ENCODE data around the gene PADI1.

The PADI1 gene

GRCh38 chr1:17167786-17168090, 37.2 kb upstream of the PADI1 start:
- TF ChIP-seq POLR2A (IDR thresholded peaks at IDR 0.05; ENCODE audit: low read length) (no peak), GATA1 (IDR thresholded peaks at IDR 0.05; ENCODE audit: low read depth, low read length) (no peak)
- no peak for DNase-seq

- DNase-seq: no peak
Observed at GRCh38 chr1:17168091-17168876, 36.6 kb upstream of the PADI1 start.

GRCh38 chr1:17170571-17170970, 34.4 kb upstream of the PADI1 start:
- DNase-seq: no peak
- TF ChIP-seq POLR2A (IDR thresholded peaks at IDR 0.05; ENCODE audit: low read length) (no peak), GATA1 (IDR thresholded peaks at IDR 0.05; ENCODE audit: low read depth, low read length) (no peak)

More at GRCh38 chr1:17168091-17168876, 36.6 kb upstream of the PADI1 start:
- TF ChIP-seq POLR2A (IDR thresholded peaks at IDR 0.05; ENCODE audit: low read length) (no peak), GATA1 (IDR thresholded peaks at IDR 0.05; ENCODE audit: low read depth, low read length) (no peak)

- DNase-seq: no peak
- no peak for TF ChIP-seq POLR2A (IDR thresholded peaks at IDR 0.05; ENCODE audit: low read length)
- no peak for TF ChIP-seq GATA1 (IDR thresholded peaks at IDR 0.05; ENCODE audit: low read depth, low read length)
Observed at GRCh38 chr1:17173217-17173616, 31.7 kb upstream of the PADI1 start.

GRCh38 chr1:17176306-17177061, 28.4 kb upstream of the PADI1 start:
- DNase-seq: no peak
- no peak for TF ChIP-seq GATA1 (IDR thresholded peaks at IDR 0.05; ENCODE audit: low read depth, low read length)
- TF ChIP-seq POLR2A (IDR thresholded peaks at IDR 0.05; ENCODE audit: low read length): no peak

DNA sequence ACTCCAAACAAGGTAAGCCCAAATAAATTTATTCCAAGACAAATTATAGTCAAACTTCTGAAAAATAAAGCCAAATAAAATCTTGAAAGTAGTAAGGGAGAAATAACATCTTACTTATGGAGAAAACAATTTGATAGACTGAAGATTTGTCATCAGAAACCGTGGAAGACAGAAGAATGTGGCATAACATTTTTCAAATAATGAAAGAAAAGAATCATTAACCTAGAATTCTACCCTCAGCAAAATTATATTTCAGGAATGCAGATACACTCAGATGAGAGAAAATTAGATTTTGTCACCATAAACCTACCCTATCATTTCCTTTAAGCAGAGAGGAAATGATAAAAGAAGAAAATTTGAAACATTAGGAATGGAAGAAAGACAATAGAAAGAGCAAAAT, 27.3 kb upstream of the PADI1 start:
- no peak for DNase-seq
- TF ChIP-seq GATA1 (IDR thresholded peaks at IDR 0.05; ENCODE audit: low read depth, low read length) (no peak), POLR2A (IDR thresholded peaks at IDR 0.05; ENCODE audit: low read length) (no peak)

- no peak for DNase-seq
- TF ChIP-seq GATA1 (IDR thresholded peaks at IDR 0.05; ENCODE audit: low read depth, low read length): no peak
- TF ChIP-seq POLR2A (IDR thresholded peaks at IDR 0.05; ENCODE audit: low read length): no peak
Observed at GRCh38 chr1:17181781-17182464, 23.0 kb upstream of the PADI1 start.

- TF ChIP-seq GATA1 (IDR thresholded peaks at IDR 0.05; ENCODE audit: low read depth, low read length) (no peak), POLR2A (IDR thresholded peaks at IDR 0.05; ENCODE audit: low read length) (no peak)
Observed at GRCh38 chr1:17183388-17184160, 21.4 kb upstream of the PADI1 start.

GRCh38 chr1:17184161-17184665, 20.7 kb upstream of the PADI1 start:
- TF ChIP-seq POLR2A (IDR thresholded peaks at IDR 0.05; ENCODE audit: low read length) (no peak), GATA1 (IDR thresholded peaks at IDR 0.05; ENCODE audit: low read depth, low read length) (no peak)

More at GRCh38 chr1:17183388-17184160, 21.4 kb upstream of the PADI1 start:
- DNase-seq: no peak

DNA sequence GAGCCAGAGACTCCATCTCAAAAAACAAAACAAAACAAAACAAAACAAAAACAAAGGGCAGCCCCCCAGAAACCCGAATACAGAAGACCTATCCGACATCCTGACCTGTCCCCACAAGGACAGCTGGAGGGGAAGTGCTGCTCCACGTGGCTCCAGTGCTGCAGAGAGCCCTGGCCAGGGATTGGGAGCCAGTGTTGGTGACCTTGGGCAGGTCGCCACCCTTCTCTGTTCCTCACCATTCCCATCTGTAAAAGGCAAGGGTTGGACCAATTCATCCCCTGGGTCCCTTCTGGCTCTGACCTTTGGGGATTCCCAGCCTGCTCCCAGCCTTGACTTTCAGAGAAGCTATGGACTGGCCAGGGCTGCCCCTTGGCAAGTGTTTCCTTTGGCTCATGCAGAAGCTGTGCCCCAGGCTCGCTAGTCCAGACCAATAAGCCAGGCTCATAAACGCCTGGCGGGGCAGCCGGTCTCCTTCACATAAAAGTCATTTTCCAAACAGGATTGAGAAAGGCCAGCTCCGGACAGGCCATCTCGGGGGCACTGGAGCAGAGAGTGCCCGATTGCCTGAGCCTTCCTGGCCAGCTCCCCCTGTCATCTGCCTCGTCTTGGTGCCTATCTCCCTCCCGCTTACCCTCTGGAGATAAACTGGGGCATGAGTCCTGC, 20.0 kb upstream of the PADI1 start:
- DNase-seq: no peak

More at GRCh38 chr1:17184161-17184665, 20.7 kb upstream of the PADI1 start:
- DNase-seq: no peak

GRCh38 chr1:17185485-17185860, 19.5 kb upstream of the PADI1 start:
- TF ChIP-seq GATA1 (IDR thresholded peaks at IDR 0.05; ENCODE audit: low read depth, low read length): no peak
- DNase-seq: no peak

More for the DNA sequence above, 20.0 kb upstream of the PADI1 start:
- no peak for TF ChIP-seq POLR2A (IDR thresholded peaks at IDR 0.05; ENCODE audit: low read length)
- TF ChIP-seq GATA1 (IDR thresholded peaks at IDR 0.05; ENCODE audit: low read depth, low read length): no peak

DNA sequence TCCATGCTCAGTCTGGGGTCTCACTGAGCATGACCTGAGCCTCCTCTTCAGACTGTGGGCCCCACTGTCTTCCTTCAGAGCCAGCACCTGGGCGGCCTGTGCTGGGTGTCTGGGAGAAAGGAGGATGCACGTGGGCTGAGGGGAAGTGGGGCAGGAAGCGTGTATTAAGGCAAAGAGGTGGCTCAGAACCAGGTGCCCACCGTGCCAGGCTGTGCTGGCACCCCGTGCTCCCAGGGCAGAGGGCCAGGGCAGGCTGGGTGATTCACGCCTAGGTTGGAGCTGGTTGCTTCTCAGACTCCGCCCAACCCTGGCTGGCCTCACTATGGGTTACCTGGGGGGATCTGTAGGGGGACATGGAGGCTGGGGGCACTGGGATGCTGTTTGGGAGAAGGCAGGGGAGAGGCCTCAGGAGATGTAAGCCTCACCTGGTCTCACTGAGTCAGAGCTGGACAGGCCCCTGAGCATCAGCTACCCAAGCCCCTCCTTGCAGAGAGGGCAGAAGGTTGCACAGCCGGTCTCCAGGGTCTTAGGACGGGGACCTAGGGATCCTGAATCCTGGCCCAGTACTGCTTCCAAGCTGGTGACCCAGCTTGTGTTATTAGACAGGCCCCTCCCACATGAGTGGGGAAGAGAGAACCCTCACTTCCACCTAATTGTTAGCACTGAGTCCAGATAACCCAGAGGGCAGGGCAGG, 18.6 kb upstream of the PADI1 start:
- TF ChIP-seq POLR2A (IDR thresholded peaks at IDR 0.05; ENCODE audit: low read length) (no peak), GATA1 (IDR thresholded peaks at IDR 0.05; ENCODE audit: low read depth, low read length) (no peak)
- no peak for DNase-seq

All from erythroblast (primary cell).